ENCODE results near the gene AOAH. TPM values are rescaled to one million over a fixed set of nuclear protein-coding genes. Genes with fewer than 3 reads are reported as not detected.

Gene AOAH
- total RNA-seq, 4 donors from 2014 or later, result 0.93 to 20.5 (median 9.9) TPM

DNA sequence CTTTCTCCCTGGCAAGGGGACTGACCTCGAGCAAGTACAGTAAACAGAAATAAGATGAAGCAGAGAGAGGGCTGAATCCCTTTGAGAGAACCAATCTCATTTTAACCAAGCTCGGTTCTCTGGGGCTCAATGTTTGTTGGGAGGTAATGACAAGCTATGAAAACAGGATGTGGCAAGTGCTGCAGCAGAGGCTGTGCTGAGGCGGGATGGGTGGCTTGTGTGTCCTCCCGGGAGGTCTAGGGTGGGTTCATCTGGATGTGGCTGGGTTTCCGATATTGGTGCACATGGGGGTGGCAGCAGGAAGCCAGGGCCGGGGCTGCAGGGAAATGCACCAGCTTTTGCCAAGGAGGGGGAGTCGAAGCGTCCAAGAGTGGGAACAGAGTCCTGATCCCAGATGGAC is 84.5 kb downstream of the AOAH start:
- TF ChIP-seq POLR2A (IDR thresholded peaks at IDR 0.05) (no peak), POLR2AphosphoS5 (IDR thresholded peaks at IDR 0.05) (no peak), EP300 (IDR thresholded peaks at IDR 0.05) (no peak)
- TF ChIP-seq, protein P1, sequence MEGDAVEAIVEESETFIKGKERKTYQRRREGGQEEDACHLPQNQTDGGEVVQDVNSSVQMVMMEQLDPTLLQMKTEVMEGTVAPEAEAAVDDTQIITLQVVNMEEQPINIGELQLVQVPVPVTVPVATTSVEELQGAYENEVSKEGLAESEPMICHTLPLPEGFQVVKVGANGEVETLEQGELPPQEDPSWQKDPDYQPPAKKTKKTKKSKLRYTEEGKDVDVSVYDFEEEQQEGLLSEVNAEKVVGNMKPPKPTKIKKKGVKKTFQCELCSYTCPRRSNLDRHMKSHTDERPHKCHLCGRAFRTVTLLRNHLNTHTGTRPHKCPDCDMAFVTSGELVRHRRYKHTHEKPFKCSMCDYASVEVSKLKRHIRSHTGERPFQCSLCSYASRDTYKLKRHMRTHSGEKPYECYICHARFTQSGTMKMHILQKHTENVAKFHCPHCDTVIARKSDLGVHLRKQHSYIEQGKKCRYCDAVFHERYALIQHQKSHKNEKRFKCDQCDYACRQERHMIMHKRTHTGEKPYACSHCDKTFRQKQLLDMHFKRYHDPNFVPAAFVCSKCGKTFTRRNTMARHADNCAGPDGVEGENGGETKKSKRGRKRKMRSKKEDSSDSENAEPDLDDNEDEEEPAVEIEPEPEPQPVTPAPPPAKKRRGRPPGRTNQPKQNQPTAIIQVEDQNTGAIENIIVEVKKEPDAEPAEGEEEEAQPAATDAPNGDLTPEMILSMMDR (IDR thresholded peaks at IDR 0.05), result no peak
- Histone ChIP-seq H3K27ac (no peak overlapping the region), H3K9me3 (no peaks in the 10 kb centered on the region), H3K36me3 (no peaks in the 10 kb centered on the region), H3K4me1 (no peaks in the 10 kb centered on the region), H3K4me3 (no peak overlapping the region), H3K27me3 (no peaks in the 10 kb centered on the region)
- WGBS, 2 donors (ENCODE audit: low coverage in 1 of 2), result 33 to 54% methylated on average over 2 to 6 of the region's 8 CpGs
- ATAC-seq, result no peak

- Histone ChIP-seq H3K4me1 (no peaks in the 10 kb centered on the region), H3K27me3 (no peaks in the 10 kb centered on the region), H3K9me3 (no peaks in the 10 kb centered on the region), H3K4me3 (no peak overlapping the region), H3K36me3 (no peaks in the 10 kb centered on the region), H3K27ac (no peak overlapping the region)
- no peak for ATAC-seq
- 68 to 90% methylated on average over 2 to 3 of the region's 3 CpGs for WGBS, 2 donors (ENCODE audit: low coverage in 1 of 2)
- TF ChIP-seq, protein P1 (IDR thresholded peaks at IDR 0.05), result no peak
- TF ChIP-seq EP300 (IDR thresholded peaks at IDR 0.05), result no peak
- TF ChIP-seq POLR2AphosphoS5 (IDR thresholded peaks at IDR 0.05), result no peak
- no peak for TF ChIP-seq POLR2A (IDR thresholded peaks at IDR 0.05)
These were observed 85.6 kb downstream of the AOAH start for GRCh38 chr7:36638586-36639263.

- Histone ChIP-seq H3K27me3 (no peaks in the 10 kb centered on the region), H3K4me3 (no peak overlapping the region), H3K4me1 (no peaks in the 10 kb centered on the region), H3K9me3 (no peaks in the 10 kb centered on the region), H3K27ac (no peak overlapping the region), H3K36me3 (no peaks in the 10 kb centered on the region)
- ATAC-seq, result no peak
- WGBS, 2 donors (ENCODE audit: low coverage in 1 of 2), result 76 to 100% methylated on average over 2 to 5 of the region's 5 CpGs
- no peak for TF ChIP-seq EP300 (IDR thresholded peaks at IDR 0.05)
- TF ChIP-seq, protein P1 (IDR thresholded peaks at IDR 0.05), result no peak
- TF ChIP-seq POLR2AphosphoS5 (IDR thresholded peaks at IDR 0.05), result no peak
- no peak for TF ChIP-seq POLR2A (IDR thresholded peaks at IDR 0.05)
These were observed 86.2 kb downstream of the AOAH start for GRCh38 chr7:36638140-36638539.

DNA sequence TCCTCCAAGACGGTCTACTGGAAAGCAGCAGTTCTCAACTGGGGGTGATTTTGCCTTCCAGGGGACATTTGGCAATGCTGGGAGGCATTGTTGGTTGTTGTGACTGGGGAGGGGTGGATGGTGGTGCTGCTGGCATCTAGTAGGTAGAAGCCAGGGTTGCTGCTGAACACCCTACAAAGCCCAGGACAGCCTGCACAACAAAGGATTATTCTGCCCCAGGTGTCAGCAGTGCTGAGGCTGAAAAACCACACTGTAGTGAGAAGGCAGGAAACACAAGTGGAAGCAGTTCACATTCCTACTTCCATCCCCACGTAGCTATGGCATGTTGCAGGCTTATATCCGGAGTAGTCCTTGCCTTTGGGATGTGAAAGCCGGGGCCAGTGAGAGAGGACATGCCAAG is 86.9 kb downstream of the AOAH start:
- Histone ChIP-seq H3K27ac (no peak overlapping the region), H3K4me1 (no peaks in the 10 kb centered on the region), H3K4me3 (no peak overlapping the region), H3K9me3 (no peaks in the 10 kb centered on the region), H3K36me3 (no peaks in the 10 kb centered on the region), H3K27me3 (no peaks in the 10 kb centered on the region)
- TF ChIP-seq POLR2A (IDR thresholded peaks at IDR 0.05), result no peak
- no peak for TF ChIP-seq EP300 (IDR thresholded peaks at IDR 0.05)
- ATAC-seq, result no peak
- 63% methylated on average over 3 to 4 of the region's 4 CpGs for WGBS, 2 donors (ENCODE audit: low coverage in 1 of 2)

GRCh38 chr7:36636126-36636525 is 88.2 kb downstream of the AOAH start:
- no peaks in the 10 kb centered on the region for H3K27me3 ChIP-seq
- H3K36me3 ChIP-seq, result no peaks in the 10 kb centered on the region
- H3K4me1 ChIP-seq, result no peaks in the 10 kb centered on the region
- WGBS, 2 donors (ENCODE audit: low coverage in 1 of 2), result 65 to 66% methylated on average over 4 to 5 of the region's 5 CpGs
- ATAC-seq, result no peak
- TF ChIP-seq EP300 (IDR thresholded peaks at IDR 0.05) (no peak), POLR2AphosphoS5 (IDR thresholded peaks at IDR 0.05) (no peak), POLR2A (IDR thresholded peaks at IDR 0.05) (no peak)
- TF ChIP-seq, protein P1 (IDR thresholded peaks at IDR 0.05), result no peak
- no peaks in the 10 kb centered on the region for H3K9me3 ChIP-seq
- no peak overlapping the region for H3K27ac ChIP-seq
- H3K4me3 ChIP-seq, result no peak overlapping the region
